HG02763 (cell line): ENCODE results near the gene FAM221A.
"Not testable (repeated sequence)": the region's sequence is repeated elsewhere in the genome, so short reads cannot be mapped to it uniquely, and the experiment has no call there.

Source experiments
- ATAC-seq: cut with Tn5 transposase; IDR thresholded peaks from one replicate; pipeline ENCODE4 v1.9.1; 2021; ENCODE audit warnings: mild to moderate bottlenecking, moderate library complexity; ENCODE audit not compliant: unreplicated experiment

FAM221A gene, protein sequence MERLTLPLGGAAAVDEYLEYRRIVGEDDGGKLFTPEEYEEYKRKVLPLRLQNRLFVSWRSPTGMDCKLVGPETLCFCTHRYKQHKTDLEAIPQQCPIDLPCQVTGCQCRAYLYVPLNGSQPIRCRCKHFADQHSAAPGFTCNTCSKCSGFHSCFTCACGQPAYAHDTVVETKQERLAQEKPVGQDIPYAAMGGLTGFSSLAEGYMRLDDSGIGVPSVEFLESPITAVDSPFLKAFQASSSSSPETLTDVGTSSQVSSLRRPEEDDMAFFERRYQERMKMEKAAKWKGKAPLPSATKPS

GRCh38 chr7:23679898-23680413, at the start of gene FAM221A:
Gene FAM221A, plus strand, starts transcription at chr7:23680199. Its CDS starts 20 bp downstream, at chr7:23680219.
- peak; percentile 97 for ATAC-seq

DNA sequence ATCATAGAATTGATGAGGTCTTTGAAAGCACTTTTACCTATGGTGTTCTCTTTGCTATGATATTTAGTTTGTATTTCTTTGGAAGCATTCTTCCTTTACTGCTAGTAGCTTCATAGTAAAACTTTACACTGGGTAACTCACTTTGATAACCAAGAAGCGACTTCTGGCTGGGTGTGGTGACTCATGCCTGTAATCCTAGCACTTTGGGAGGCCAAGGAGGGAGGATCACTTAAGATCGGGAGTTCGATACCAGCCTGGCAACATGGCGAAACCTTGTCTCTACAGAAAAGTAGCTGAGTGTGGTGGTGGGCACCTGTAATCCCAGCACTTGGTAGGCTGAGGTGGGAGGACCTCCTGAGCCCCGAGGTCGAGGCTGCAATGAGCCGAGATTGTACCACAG, 46.6 kb upstream of the FAM221A start:
- ATAC-seq = no peak

DNA sequence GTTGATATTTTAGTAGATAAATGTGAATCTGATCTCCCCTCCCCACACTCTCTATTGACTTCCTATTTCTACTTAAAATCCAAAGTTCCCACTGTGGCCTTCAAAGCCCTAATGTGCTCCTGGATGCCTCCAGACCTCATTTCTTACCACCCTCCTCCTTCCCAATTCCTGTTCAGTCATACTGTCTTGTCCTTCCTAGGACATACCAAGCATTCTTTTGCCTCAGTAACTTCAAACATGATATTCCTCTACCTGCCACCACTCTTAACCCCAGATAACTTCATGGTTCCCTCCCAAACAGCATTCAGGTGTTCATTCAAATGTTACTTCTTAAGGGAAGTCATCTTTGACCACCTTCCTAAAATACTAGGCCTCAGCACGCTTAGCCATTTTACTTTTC, 34.2 kb upstream of the FAM221A start:
- ATAC-seq = no peak

DNA sequence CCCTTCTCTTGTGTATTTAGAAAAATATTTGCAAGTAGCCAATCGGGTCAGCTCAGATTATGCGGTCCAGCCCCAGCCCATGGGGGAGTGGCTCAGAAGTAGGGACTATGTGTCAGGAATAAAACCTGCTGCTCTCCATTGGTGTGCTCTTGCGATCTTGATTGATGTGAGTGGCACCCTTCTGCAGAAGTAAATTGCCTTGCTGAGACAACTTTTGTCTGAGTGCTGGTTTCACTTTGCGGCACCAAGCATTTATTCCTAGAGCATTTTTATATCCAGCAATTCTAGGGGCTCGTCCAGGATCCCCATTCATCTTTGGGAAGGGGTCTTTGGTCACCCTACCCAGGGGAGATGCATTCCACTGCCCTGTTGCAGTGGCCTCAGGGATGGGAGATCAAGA, 26.1 kb upstream of the FAM221A start:
- no peak for ATAC-seq

DNA sequence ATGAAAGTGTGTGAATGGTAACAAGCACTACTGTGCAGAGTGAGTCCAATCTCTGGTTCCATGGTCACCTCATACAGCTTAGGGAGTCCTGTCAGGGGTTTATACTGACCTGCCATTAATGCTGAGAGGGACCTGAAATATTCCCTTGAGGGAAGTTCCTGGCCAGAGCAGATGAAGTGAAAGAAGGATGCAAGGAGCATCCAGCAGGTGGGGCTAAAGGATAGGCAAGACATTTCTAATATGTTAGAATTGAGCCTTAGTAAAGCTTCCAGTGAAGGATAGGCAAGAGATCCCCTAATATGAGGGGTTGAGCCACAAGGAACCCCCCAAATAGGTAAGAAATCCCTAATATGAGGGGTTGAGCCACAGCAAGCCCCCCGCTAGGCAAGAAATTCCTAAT, 25.5 kb upstream of the FAM221A start:
- ATAC-seq = no peak

- no peak for ATAC-seq
Measured at GRCh38 chr7:23655433-23655832, 24.6 kb upstream of the FAM221A start.

DNA sequence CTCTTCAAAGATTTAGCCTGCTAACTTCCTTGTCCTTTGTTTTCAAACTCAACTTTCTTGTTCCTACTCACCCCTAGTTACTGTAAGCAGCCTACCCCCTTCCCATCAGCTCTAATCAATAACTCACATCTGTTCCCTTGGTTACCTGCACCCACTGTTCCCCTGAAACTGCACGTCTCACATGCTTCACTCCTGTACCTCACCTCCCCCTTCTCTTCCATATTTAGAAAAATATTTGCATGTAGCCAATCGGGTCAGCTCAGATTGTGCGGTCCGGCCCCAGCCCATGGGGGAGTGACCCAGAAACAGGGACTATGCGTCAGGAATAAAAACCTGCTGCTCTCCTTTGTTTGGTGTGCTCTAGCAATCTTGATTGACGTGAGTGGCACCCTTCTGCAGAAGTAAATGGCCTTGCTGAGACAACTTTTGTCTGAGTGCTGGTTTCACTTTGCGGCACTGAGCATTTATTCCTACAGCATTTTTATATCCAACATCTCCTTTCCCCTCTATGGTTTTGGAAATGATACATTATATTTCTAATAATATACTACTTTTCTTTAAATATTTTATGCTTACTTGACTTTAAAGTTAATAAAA, 21.1 kb upstream of the FAM221A start:
- ATAC-seq = no peak

DNA sequence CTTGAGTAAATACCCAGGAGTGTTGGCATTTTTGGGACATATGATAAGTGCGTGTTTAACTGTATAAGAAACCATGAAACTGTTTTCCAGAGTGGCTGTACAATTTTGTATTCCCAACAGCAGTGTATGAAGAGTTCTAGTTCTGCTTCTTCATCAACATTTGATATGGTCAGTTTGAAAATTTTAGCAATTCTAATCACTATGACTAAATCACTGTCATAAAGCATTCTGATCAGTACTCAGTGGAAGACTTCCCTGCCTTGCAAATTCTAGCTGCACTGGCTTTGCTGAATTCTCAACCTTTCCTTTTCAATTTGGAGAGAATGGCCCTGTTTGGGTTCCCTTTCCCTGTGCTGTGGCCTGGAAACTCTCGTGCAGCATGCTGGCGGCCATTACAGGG, 18.6 kb upstream of the FAM221A start:
- ATAC-seq = no peak

- ATAC-seq = no peak
Measured at GRCh38 chr7:23662124-23662983, 17.6 kb upstream of the FAM221A start.

- ATAC-seq = no peak
Measured at GRCh38 chr7:23662984-23663313, 17.1 kb upstream of the FAM221A start.

GRCh38 chr7:23664122-23664521, 15.9 kb upstream of the FAM221A start:
- no peak for ATAC-seq

DNA sequence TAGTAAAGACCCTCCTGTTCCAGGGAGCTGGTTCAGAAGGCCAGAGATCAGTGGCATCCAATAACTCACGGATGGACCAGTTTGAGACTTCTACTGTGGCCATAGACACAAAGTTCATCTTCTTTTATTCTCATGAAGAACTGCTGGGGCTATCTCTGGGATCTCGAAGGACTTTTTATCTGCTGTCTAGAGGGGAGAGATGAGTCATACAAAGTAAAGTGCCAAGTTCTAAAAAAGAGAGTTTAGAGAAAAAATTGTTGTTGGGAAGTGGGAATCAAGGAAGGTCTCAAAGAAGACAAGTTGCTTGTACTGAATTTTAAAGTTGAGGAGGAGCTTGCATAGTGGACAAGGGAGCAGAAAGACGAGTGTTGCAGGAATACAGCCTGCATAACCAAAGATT, 8.0 kb upstream of the FAM221A start:
- ATAC-seq = no peak

GRCh38 chr7:23680414-23681405, 711 bp downstream of the FAM221A start:
- peak; percentile 32 for ATAC-seq

DNA sequence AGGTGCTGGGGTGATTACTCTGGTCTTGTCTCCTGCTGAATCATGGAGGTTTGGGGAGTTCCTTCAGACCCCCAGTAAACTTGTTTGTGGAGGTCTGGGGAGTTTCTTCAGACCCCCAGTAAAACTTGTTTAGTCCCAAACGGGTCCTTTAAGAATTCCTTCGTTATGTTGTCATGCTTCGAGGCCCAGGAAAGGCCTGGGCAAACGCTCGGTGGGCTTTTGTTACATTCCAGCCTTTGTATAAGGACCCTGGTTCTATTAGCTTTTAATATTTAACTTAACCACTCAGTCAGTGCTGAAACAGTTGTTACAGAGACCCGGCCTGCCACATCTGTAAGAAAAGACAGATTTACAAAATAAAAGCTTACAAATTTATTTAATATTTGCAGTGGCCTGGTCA, 4.0 kb downstream of the FAM221A start:
- ATAC-seq = not testable (repeated sequence)

GRCh38 chr7:23685731-23686130, 5.7 kb downstream of the FAM221A start:
- ATAC-seq = no peak

DNA sequence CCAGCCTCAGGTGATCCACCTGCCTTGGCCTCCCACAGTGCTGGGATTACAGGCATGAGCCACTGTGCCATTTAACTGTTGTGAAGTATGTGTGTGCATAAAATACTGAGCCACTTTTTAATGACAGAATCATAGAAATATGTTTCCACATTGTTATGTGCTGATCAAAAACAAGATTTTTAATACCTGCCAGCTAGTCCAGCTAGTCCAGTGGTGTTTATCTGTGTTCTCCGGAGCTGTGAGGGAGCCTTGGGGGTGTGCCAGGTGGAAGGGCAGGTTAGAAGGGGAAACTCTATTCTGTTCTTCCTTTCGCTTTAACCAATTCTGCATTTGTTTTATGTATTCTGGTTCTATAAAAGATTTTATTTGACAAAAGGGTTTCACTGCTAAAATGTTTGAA, 7.0 kb downstream of the FAM221A start:
- no peak for ATAC-seq

GRCh38 chr7:23689165-23689564, 9.2 kb downstream of the FAM221A start:
- no peak for ATAC-seq

DNA sequence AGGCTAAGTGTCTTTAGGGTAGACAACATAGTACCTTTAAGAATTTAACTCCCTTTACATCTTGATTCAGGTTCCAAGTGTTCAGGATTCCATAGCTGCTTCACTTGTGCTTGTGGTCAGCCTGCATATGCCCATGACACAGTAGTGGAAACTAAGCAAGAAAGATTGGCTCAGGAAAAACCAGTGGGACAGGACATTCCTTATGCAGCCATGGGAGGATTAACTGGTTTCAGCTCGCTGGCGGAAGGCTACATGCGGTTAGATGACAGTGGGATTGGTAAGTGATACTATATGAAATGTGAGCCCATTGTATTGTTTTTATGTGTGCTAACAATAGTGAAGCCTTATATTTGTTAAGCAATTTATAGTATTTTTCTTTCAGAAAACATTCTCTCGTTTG, 11.3 kb downstream of the FAM221A start:
- no peak for ATAC-seq

- ATAC-seq = no peak
Measured at GRCh38 chr7:23693224-23693623, 13.2 kb downstream of the FAM221A start.

- ATAC-seq = no peak
Measured at GRCh38 chr7:23696916-23697441, 17.0 kb downstream of the FAM221A start.
